Measurements from ENCODE around the gene SCUBE1.

The SCUBE1 gene

GRCh38 chr22:43320943-43321900 lies 21.9 kb downstream of the SCUBE1 start:
- Histone ChIP-seq H3K27me3 (ENCODE audit: insufficient read depth, low read length) (no peaks in the 10 kb centered on the region), H3K9ac (ENCODE audit: low read depth, low read length) (no peak overlapping the region)

GRCh38 chr22:43319661-43320486 lies 23.3 kb downstream of the SCUBE1 start:
- Histone ChIP-seq H3K36me3 (ENCODE audit: insufficient read depth, low read depth, low read length) (no peaks in the 10 kb centered on the region), H3K9me3 (ENCODE audit: insufficient read depth, low read depth, low read length) (no peaks in the 10 kb centered on the region), H3K27ac (ENCODE audit: low read length) (no peak overlapping the region)

More at GRCh38 chr22:43320943-43321900, 21.9 kb downstream of the SCUBE1 start:
- Histone ChIP-seq H3K4me1 (ENCODE audit: insufficient read depth, low read length) (peaks cover 3% of the 10 kb centered on the region; the same call in 1 of the 2 replicates), H3K9me3 (ENCODE audit: insufficient read depth, low read depth, low read length) (no peaks in the 10 kb centered on the region), H3K27ac (ENCODE audit: low read length) (no peak overlapping the region), H3K4me3 (ENCODE audit: low read length) (no peak overlapping the region), H3K36me3 (ENCODE audit: insufficient read depth, low read depth, low read length) (no peaks in the 10 kb centered on the region)

GRCh38 chr22:43317239-43317638 lies 25.9 kb downstream of the SCUBE1 start:
- Histone ChIP-seq H3K27ac (ENCODE audit: low read length) (no peak overlapping the region), H3K9me3 (ENCODE audit: insufficient read depth, low read depth, low read length) (no peaks in the 10 kb centered on the region), H3K36me3 (ENCODE audit: insufficient read depth, low read depth, low read length) (no peaks in the 10 kb centered on the region), H3K27me3 (ENCODE audit: insufficient read depth, low read length) (no peaks in the 10 kb centered on the region), H3K4me3 (ENCODE audit: low read length) (no peak overlapping the region), H3K9ac (ENCODE audit: low read depth, low read length) (no peak overlapping the region), H3K4me1 (ENCODE audit: insufficient read depth, low read length) (peaks cover 5% of the 10 kb centered on the region; the same call in 1 of the 2 replicates)

More at GRCh38 chr22:43319661-43320486, 23.3 kb downstream of the SCUBE1 start:
- no peak overlapping the region for H3K9ac ChIP-seq (ENCODE audit: low read depth, low read length)
- H3K4me1 ChIP-seq (ENCODE audit: insufficient read depth, low read length): peaks cover 5% of the 10 kb centered on the region; the same call in 1 of the 2 replicates
- H3K4me3 ChIP-seq (ENCODE audit: low read length): no peak overlapping the region
- no peaks in the 10 kb centered on the region for H3K27me3 ChIP-seq (ENCODE audit: insufficient read depth, low read length)

- Histone ChIP-seq H3K4me3 (ENCODE audit: low read length) (no peak overlapping the region), H3K9ac (ENCODE audit: low read depth, low read length) (no peak overlapping the region), H3K27me3 (ENCODE audit: insufficient read depth, low read length) (no peaks in the 10 kb centered on the region), H3K9me3 (ENCODE audit: insufficient read depth, low read depth, low read length) (no peaks in the 10 kb centered on the region), H3K27ac (ENCODE audit: low read length) (no peak overlapping the region), H3K4me1 (ENCODE audit: insufficient read depth, low read length) (peaks cover 5% of the 10 kb centered on the region; the same call in 1 of the 2 replicates), H3K36me3 (ENCODE audit: insufficient read depth, low read depth, low read length) (no peaks in the 10 kb centered on the region)
These were observed 27.4 kb downstream of the SCUBE1 start for GRCh38 chr22:43315687-43316217.

- peaks cover 5% of the 10 kb centered on the region; the same call in 1 of the 2 replicates for H3K4me1 ChIP-seq (ENCODE audit: insufficient read depth, low read length)
- no peaks in the 10 kb centered on the region for H3K27me3 ChIP-seq (ENCODE audit: insufficient read depth, low read length)
- H3K27ac ChIP-seq (ENCODE audit: low read length): no peak overlapping the region
- no peak overlapping the region for H3K4me3 ChIP-seq (ENCODE audit: low read length)
- H3K9me3 ChIP-seq (ENCODE audit: insufficient read depth, low read depth, low read length): no peaks in the 10 kb centered on the region
- H3K9ac ChIP-seq (ENCODE audit: low read depth, low read length): no peak overlapping the region
- H3K36me3 ChIP-seq (ENCODE audit: insufficient read depth, low read depth, low read length): no peaks in the 10 kb centered on the region
These were observed 28.6 kb downstream of the SCUBE1 start for GRCh38 chr22:43314611-43315010.

GRCh38 chr22:43313890-43314474 lies 29.2 kb downstream of the SCUBE1 start:
- H3K4me1 ChIP-seq (ENCODE audit: insufficient read depth, low read length): peaks cover 5% of the 10 kb centered on the region; the same call in 1 of the 2 replicates
- no peaks in the 10 kb centered on the region for H3K27me3 ChIP-seq (ENCODE audit: insufficient read depth, low read length)
- H3K4me3 ChIP-seq (ENCODE audit: low read length): no peak overlapping the region
- H3K9ac ChIP-seq (ENCODE audit: low read depth, low read length): no peak overlapping the region
- no peaks in the 10 kb centered on the region for H3K36me3 ChIP-seq (ENCODE audit: insufficient read depth, low read depth, low read length)
- no peaks in the 10 kb centered on the region for H3K9me3 ChIP-seq (ENCODE audit: insufficient read depth, low read depth, low read length)
- no peak overlapping the region for H3K27ac ChIP-seq (ENCODE audit: low read length)

- Histone ChIP-seq H3K9ac (ENCODE audit: low read depth, low read length) (no peak overlapping the region), H3K27ac (ENCODE audit: low read length) (no peak overlapping the region), H3K9me3 (ENCODE audit: insufficient read depth, low read depth, low read length) (no peaks in the 10 kb centered on the region), H3K36me3 (ENCODE audit: insufficient read depth, low read depth, low read length) (no peaks in the 10 kb centered on the region), H3K27me3 (ENCODE audit: insufficient read depth, low read length) (no peaks in the 10 kb centered on the region), H3K4me1 (ENCODE audit: insufficient read depth, low read length) (peaks cover 5% of the 10 kb centered on the region; the same call in 1 of the 2 replicates), H3K4me3 (ENCODE audit: low read length) (no peak overlapping the region)
These were observed 29.8 kb downstream of the SCUBE1 start for GRCh38 chr22:43313244-43313889.

- Histone ChIP-seq H3K4me1 (ENCODE audit: insufficient read depth, low read length) (peaks cover 5% of the 10 kb centered on the region; the same call in 1 of the 2 replicates), H3K27ac (ENCODE audit: low read length) (no peak overlapping the region), H3K9me3 (ENCODE audit: insufficient read depth, low read depth, low read length) (no peaks in the 10 kb centered on the region), H3K36me3 (ENCODE audit: insufficient read depth, low read depth, low read length) (no peaks in the 10 kb centered on the region), H3K4me3 (ENCODE audit: low read length) (no peak overlapping the region), H3K9ac (ENCODE audit: low read depth, low read length) (no peak overlapping the region), H3K27me3 (ENCODE audit: insufficient read depth, low read length) (no peaks in the 10 kb centered on the region)
These were observed 30.6 kb downstream of the SCUBE1 start for GRCh38 chr22:43312608-43313007.

GRCh38 chr22:43310798-43311197 lies 32.4 kb downstream of the SCUBE1 start:
- no peaks in the 10 kb centered on the region for H3K36me3 ChIP-seq (ENCODE audit: insufficient read depth, low read depth, low read length)
- H3K9ac ChIP-seq (ENCODE audit: low read depth, low read length): no peak overlapping the region
- peaks cover 5% of the 10 kb centered on the region; the same call in 1 of the 2 replicates for H3K4me1 ChIP-seq (ENCODE audit: insufficient read depth, low read length)
- no peaks in the 10 kb centered on the region for H3K27me3 ChIP-seq (ENCODE audit: insufficient read depth, low read length)
- H3K27ac ChIP-seq (ENCODE audit: low read length): no peak overlapping the region
- H3K4me3 ChIP-seq (ENCODE audit: low read length): no peak overlapping the region
- no peaks in the 10 kb centered on the region for H3K9me3 ChIP-seq (ENCODE audit: insufficient read depth, low read depth, low read length)

GRCh38 chr22:43310311-43310710 lies 32.9 kb downstream of the SCUBE1 start:
- Histone ChIP-seq H3K27me3 (ENCODE audit: insufficient read depth, low read length) (no peaks in the 10 kb centered on the region), H3K4me1 (ENCODE audit: insufficient read depth, low read length) (peaks cover 3% of the 10 kb centered on the region; the same call in 1 of the 2 replicates), H3K9me3 (ENCODE audit: insufficient read depth, low read depth, low read length) (no peaks in the 10 kb centered on the region), H3K9ac (ENCODE audit: low read depth, low read length) (no peak overlapping the region), H3K27ac (ENCODE audit: low read length) (no peak overlapping the region), H3K36me3 (ENCODE audit: insufficient read depth, low read depth, low read length) (no peaks in the 10 kb centered on the region), H3K4me3 (ENCODE audit: low read length) (no peak overlapping the region)

GRCh38 chr22:43308836-43309235 lies 34.3 kb downstream of the SCUBE1 start:
- no peak overlapping the region for H3K9ac ChIP-seq (ENCODE audit: low read depth, low read length)
- H3K4me1 ChIP-seq (ENCODE audit: insufficient read depth, low read length): no peaks in the 10 kb centered on the region
- H3K9me3 ChIP-seq (ENCODE audit: insufficient read depth, low read depth, low read length): no peaks in the 10 kb centered on the region
- H3K27me3 ChIP-seq (ENCODE audit: insufficient read depth, low read length): no peaks in the 10 kb centered on the region
- H3K27ac ChIP-seq (ENCODE audit: low read length): no peak overlapping the region
- no peaks in the 10 kb centered on the region for H3K36me3 ChIP-seq (ENCODE audit: insufficient read depth, low read depth, low read length)
- no peak overlapping the region for H3K4me3 ChIP-seq (ENCODE audit: low read length)
